ENCODE data around the gene CPA1.

- TF ChIP-seq CTCF (IDR thresholded peaks at IDR 0.05; ENCODE audit: low read depth, low read length) (no peak), EZH2phosphoT487 (IDR thresholded peaks at IDR 0.05; ENCODE audit: low read depth) (no peak)
Measured at GRCh38 chr7:130366564-130366963, 13.7 kb upstream of the CPA1 start.

Data from OCI-LY3 (cell line).